Colonic mucosa (tissue), 4 donors: ENCODE data around the gene AQP11. TPM values are rescaled to one million over a fixed set of nuclear protein-coding genes. Genes with fewer than 3 reads are reported as not detected.

Experiments used
- DNase-seq: peaks from one replicate; pipeline ENCODE4 v3.0.0-alpha.2; 2020
- H3K27ac ChIP-seq: fragments of 200-600 bp; one replicate; pipeline ENCODE4 v1.8.0; 2021
- H3K27me3 ChIP-seq: fragments of 200-600 bp; one replicate; pipeline ENCODE4 v1.8.0; 2021
- H3K36me3 ChIP-seq: fragments of 200-600 bp; one replicate; pipeline ENCODE4 v1.8.0; 2021
- H3K4me1 ChIP-seq: fragments of 200-600 bp; one replicate; pipeline ENCODE4 v1.8.0; 2021; ENCODE audit warnings: mild to moderate bottlenecking
- H3K4me3 ChIP-seq: fragments of 200-600 bp; one replicate; pipeline ENCODE4 v1.8.0; 2021
- H3K9ac ChIP-seq, 2 donors: one replicate each; pipeline ENCODE4 v1.7.0; 2013; ENCODE audit warnings: control low read depth in 2 of 2, low read depth in 2 of 2, low read length in 2 of 2
- H3K9me3 ChIP-seq: fragments of 200-600 bp; one replicate; pipeline ENCODE4 v1.8.0; 2021
- intact Hi-C: fragments of 100-400 bp; cut with DNase I; formaldehyde crosslinking; loops from one replicate; pipeline ENCODE4 v1.14.1; 2022
- total RNA-seq, 2 donors: library from RNA; stranded (reverse); fragmentation: NEBNext Ultra II Directional in 1 of 2; extraction: Animal tissue kit (Norgen Biotek cat#: 25700) in 1 of 2; gene quantifications; one replicate each; pipeline ENCODE4 v1.2.1, GENCODE V29; 2021
- TF ChIP-seq, protein P1 (sequence below): fragments of 200-600 bp; IDR thresholded peaks from one replicate; pipeline ENCODE4 v1.8.0; 2022; ENCODE audit warnings: antibody characterized with exemption, mild to moderate bottlenecking
- donor health status: healthy.
- donor health status: DM: no; HTN: no; CAD: no.
- donor health status: DM: no; HTN: no; CAD: no.

Gene AQP11
- total RNA-seq, result 1 to 10 TPM; 4.3 to 5.4 TPM

- Histone ChIP-seq H3K4me3 (peak within 1 kb of the TSS; percentile 61), H3K36me3 (no peaks in the 10 kb centered on the region), H3K9me3 (no peaks in the 10 kb centered on the region), H3K27ac (peak within 1 kb of the TSS; percentile 88), H3K4me1 (peaks cover 6% of the 10 kb centered on the region), H3K27me3 (no peaks in the 10 kb centered on the region), H3K9ac (peak within 1 kb of the TSS; percentile 71 to 96)
- TF ChIP-seq, protein P1, sequence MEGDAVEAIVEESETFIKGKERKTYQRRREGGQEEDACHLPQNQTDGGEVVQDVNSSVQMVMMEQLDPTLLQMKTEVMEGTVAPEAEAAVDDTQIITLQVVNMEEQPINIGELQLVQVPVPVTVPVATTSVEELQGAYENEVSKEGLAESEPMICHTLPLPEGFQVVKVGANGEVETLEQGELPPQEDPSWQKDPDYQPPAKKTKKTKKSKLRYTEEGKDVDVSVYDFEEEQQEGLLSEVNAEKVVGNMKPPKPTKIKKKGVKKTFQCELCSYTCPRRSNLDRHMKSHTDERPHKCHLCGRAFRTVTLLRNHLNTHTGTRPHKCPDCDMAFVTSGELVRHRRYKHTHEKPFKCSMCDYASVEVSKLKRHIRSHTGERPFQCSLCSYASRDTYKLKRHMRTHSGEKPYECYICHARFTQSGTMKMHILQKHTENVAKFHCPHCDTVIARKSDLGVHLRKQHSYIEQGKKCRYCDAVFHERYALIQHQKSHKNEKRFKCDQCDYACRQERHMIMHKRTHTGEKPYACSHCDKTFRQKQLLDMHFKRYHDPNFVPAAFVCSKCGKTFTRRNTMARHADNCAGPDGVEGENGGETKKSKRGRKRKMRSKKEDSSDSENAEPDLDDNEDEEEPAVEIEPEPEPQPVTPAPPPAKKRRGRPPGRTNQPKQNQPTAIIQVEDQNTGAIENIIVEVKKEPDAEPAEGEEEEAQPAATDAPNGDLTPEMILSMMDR, result no peak
- intact Hi-C loops, result no loop called here
- peak; percentile 96 for DNase-seq
Measured at GRCh38 chr11:77589521-77590193, at the start of gene AQP11. TSS of gene AQP11 (plus strand) at chr11:77589953. CDS start at chr11:77589993, 40 bp downstream.

- H3K4me3 ChIP-seq, result no peak overlapping the region
- H3K27me3 ChIP-seq, result no peaks in the 10 kb centered on the region
- no peaks in the 10 kb centered on the region for H3K4me1 ChIP-seq
- H3K27ac ChIP-seq, result no peak overlapping the region
- H3K36me3 ChIP-seq, result no peaks in the 10 kb centered on the region
- H3K9ac ChIP-seq, result no peak overlapping the region
- TF ChIP-seq, protein P1, result no peak
- no peak for DNase-seq
- intact Hi-C loops, result no loop called here
- no peaks in the 10 kb centered on the region for H3K9me3 ChIP-seq
Measured at GRCh38 chr11:77542296-77542695, 47.5 kb upstream of the AQP11 start.

DNA sequence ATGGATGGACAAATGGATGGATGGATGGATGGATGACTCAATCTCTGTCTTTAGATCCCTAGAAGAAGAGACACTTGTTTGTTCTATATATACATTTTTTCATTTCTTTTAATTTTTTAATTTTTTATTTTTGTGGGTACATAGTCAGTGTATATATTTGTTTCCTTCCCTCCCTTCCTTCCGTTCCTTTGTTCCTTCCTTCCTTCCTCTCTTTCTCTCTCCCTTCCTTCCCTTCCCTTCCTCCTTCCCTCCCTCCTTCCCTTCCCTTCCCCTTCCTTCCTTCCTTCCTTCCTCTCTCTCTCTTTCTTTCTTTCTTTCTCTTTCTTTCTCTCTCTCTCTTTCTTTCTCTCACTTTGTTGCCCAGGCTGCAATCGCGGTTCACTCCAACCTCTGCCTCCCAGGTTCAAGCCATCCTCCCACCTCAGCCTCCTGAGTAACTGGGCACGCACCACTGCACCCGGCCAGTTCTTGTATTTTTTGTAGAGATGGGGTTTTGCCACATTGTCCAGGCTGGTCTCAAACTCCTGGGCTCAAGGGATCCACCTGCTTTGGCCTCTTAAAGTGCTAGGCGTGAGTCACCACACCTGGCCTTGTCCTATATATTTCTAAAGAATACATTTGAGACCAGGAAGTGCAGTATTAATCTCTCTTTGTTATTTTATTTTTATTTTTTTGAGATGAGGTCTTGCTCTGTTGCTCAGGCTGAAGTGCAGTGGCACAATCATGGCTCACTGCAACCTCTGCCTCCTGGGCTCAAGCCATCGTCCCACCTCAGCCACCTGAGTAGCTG is 42.5 kb upstream of the AQP11 start:
- no peak overlapping the region for H3K9ac ChIP-seq
- DNase-seq, result no peak
- TF ChIP-seq, protein P1, result no peak
- H3K36me3 ChIP-seq, result no peaks in the 10 kb centered on the region
- intact Hi-C loops, result no loop called here
- H3K4me1 ChIP-seq, result no peaks in the 10 kb centered on the region
- H3K4me3 ChIP-seq, result no peak overlapping the region
- no peak overlapping the region for H3K27ac ChIP-seq
- H3K27me3 ChIP-seq, result no peaks in the 10 kb centered on the region
- no peaks in the 10 kb centered on the region for H3K9me3 ChIP-seq

GRCh38 chr11:77547863-77548551 is 41.7 kb upstream of the AQP11 start:
- H3K4me3 ChIP-seq, result no peak overlapping the region
- intact Hi-C loops, result loop anchor here (2.0 kb wide), 1 partner anchor 353 kb away; no protein-coding TSS in a partner anchor
- H3K9ac ChIP-seq, result peak overlapping the region in 1 of 2 donors; percentile 46

More at GRCh38 chr11:77547863-77548551, 41.7 kb upstream of the AQP11 start:
- TF ChIP-seq, protein P1, result peak; percentile 45
- DNase-seq, result peak; percentile 65
- Histone ChIP-seq H3K36me3 (no peaks in the 10 kb centered on the region), H3K4me1 (no peaks in the 10 kb centered on the region), H3K27ac (no peak overlapping the region), H3K27me3 (no peaks in the 10 kb centered on the region), H3K9me3 (no peaks in the 10 kb centered on the region)
